ENCODE data around the gene HMX2.
"Not testable (repeated sequence)": the region's sequence is repeated elsewhere in the genome, so short reads cannot be mapped to it uniquely, and the experiment has no call there.

HMX2 gene

DNA sequence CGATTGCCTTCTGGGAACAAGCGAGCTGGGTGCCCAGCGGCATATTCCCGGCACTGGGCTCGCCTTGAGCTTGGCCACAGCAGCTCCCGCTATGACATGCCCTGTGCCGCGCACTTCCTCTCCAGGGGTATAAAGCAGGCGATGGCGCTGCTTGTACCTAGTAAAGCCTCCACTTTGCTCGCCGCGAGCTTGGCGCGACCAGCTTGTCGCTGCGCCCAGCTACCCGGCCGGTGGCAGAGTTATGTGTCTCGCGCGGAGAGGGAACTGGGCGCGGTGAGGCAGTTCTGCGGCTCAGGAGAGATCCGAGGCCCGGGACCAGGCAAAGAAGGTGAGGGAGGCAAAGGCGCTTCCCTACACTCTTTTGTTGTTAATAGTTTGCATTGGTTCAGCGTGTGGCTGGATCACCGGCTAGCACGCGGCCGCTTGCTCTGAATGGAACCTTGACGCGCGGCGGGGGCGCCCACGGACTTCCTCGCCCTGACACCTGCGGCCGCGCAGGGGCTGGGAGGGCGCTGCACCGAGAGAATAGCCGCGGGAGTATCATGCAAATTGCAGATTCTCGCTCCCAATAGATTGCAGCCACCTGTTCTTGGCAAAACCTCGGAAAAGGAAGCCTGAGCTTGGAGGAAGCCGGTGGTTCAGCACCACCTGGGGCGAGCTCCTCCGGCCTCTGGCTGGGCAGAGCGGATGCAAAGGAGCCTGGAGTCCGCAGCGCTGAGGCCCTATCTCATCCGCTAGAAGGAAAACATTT is 3.2 kb downstream of the HMX2 start:
- in situ Hi-C loops (cut with HindIII; ENCODE audit: low sequenced_read_pairs) = no loop called here

DNA sequence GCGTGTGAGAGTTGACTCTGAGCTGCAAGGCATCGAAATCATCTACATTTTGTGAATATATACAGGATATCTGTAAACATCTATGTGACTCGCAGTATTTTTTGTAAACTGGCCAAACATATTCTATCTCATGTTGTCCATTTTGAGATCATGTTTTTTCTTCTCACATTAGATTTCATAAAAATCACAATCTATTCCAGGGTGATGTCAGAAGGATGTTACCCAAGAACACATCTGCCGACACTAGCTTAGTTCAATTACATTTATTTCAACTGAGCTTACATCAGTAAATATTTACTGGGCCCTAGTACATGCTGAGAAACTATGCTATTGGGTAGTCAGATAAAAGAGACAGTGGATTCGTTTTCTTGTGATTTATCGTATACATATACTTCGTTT is 3.8 kb downstream of the HMX2 start:
- in situ Hi-C loops (cut with HindIII; ENCODE audit: low sequenced_read_pairs) = no loop called here

DNA sequence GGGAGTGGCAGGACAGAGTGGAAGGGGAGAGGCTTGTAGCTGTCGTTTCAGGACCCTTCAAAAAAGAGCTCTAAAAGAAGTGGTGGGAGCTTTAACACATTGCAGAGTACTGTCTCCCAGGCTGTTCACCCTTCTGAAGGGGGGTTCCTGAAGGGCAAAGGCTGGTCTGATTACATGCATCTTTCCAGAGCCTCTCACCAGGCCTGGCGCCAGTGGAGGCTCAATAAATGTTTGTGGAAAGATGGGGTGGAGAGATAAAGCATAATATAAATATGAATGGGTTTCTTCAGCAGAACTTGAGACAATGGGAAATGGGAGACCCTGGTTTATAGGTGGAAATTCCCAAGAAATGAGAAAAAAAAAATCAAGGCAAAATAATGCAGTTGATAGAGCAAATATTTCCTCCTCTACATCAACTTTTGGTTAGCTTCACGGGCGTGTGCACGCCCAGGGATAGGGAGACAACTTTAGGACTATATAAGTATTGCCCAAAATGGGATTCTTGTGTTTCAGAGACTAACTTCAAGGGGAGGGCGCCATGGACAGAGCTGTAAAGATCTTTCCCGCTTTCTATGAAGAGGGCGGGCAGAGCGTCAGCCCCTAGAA is 5.7 kb downstream of the HMX2 start:
- in situ Hi-C loops (cut with HindIII; ENCODE audit: low sequenced_read_pairs) = no loop called here

DNA sequence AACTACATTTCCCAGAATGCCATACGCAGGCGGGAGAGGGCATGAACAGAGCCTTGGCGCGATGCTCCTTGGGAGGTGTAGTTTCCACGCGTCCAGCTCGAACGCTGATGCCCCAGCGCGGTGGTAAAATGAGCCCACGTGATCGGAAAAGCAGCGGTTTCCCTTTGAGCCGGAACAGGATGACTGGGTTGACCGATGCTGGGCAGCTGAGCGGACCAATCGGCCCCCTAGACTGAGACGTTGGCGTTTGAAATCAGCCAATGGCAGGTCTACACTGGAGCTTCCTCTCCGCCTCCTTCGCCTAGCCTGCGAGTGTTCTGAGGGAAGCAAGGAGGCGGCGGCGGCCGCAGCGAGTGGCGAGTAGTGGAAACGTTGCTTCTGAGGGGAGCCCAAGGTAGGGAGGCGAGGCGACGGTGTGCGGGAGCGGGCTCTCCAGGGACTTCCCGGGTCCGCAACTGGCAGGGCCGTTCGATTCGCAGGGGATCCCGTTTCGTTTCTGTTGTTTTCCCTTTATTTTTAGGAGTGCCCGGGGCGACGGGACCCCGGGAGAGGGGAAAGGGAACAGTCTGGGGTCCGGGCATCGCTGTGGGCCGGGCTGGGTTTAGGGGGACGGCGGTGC is 6.3 kb downstream of the HMX2 start, which contains the start of gene BUB3:
BUB3 (plus strand) TSS at position 311 of the 619 bp plus-strand sequence. CDS start 516 bp downstream, outside the sequence.
- in situ Hi-C loops (cut with HindIII; ENCODE audit: low sequenced_read_pairs) = no loop called here

DNA sequence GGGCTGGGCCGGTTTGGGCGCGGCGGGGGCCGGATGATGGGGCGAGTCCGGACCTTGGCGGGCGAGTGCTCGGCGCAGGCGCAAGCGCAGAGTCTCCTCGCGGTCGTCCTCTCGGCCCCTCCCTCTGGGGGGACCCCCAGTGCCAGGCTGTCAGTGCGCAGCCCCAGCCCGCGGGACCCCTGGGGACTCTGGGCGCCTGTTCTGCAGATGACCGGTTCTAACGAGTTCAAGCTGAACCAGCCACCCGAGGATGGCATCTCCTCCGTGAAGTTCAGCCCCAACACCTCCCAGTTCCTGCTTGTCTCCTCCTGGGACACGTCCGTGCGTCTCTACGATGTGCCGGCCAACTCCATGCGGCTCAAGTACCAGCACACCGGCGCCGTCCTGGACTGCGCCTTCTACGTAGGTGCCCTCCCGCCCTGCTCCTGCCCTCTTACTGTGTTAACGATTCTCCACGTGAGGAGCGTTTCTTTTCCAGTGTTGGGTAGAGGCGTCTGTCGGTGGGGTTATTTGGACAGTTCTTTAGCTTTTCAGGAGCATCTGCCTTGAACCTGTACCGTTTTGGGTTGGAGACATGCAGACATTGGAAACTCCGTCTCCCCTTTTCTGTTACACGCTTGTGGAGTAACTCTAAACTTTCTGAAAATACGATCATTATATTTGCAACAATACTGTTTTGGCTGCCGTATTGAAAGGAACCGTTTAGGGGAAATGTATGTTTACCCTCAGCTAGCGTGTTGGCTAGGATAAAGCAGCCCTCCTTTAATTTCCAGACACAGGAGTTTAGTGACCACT is 7.0 kb downstream of the HMX2 start:
- in situ Hi-C loops (cut with HindIII; ENCODE audit: low sequenced_read_pairs) = no loop called here

DNA sequence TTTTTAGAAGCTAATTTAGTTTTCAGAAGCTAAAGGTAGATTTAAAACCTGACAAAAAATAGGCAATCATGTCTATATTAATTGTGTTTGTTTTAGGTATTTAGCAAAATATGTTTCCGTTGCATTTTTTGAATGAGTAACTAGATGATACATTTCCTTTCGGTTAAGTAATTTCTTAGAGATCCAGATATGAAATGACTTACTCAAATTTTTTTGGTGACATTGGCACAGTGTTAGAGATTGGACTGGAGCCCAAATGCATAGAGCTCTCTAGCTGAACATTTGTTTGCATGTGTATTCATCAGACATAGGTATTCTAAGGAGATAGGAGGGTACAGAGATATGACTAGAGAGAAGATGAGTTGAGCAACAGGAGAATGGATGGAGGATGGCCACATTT is 8.1 kb downstream of the HMX2 start:
- in situ Hi-C loops (cut with HindIII; ENCODE audit: low sequenced_read_pairs) = no loop called here

DNA sequence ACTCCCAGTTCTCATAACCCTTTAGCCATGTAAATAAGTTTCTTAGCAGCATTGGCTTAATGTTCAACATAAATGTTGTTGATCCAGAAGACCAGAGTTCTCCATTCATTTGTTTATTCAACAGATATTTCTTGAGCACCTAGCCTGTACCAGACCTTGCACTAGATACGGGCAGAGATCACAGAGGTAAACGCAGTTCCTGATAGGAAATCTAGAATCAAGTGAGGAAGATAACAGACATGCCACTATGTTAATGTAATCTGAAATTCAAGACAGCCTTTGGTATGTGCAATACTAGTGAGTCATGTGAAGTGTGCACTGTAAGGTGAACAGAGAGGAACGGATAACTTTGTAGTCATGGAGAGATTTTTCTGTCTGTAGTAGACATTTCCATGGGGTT is 9.3 kb downstream of the HMX2 start:
- in situ Hi-C loops (cut with HindIII; ENCODE audit: low sequenced_read_pairs) = no loop called here

DNA sequence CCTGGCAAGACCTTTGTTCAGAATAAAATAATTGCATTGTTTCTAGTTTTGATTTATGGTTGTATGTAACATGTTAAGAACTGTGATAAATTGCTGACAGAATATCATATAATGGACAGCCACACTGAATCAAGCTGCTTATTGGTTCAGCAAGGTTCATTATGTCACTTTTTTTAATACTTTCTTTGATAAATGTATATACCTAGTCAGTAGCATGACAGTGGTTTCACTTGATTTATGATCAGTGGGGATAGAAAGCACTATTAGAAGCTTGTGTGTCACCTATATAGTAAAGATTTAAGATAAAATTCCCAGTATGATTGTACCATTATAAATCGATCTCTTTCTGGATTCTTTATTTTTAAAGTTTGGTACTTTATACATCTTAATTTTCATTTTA is 10.7 kb downstream of the HMX2 start:
- in situ Hi-C loops (cut with HindIII; ENCODE audit: low sequenced_read_pairs) = no loop called here

DNA sequence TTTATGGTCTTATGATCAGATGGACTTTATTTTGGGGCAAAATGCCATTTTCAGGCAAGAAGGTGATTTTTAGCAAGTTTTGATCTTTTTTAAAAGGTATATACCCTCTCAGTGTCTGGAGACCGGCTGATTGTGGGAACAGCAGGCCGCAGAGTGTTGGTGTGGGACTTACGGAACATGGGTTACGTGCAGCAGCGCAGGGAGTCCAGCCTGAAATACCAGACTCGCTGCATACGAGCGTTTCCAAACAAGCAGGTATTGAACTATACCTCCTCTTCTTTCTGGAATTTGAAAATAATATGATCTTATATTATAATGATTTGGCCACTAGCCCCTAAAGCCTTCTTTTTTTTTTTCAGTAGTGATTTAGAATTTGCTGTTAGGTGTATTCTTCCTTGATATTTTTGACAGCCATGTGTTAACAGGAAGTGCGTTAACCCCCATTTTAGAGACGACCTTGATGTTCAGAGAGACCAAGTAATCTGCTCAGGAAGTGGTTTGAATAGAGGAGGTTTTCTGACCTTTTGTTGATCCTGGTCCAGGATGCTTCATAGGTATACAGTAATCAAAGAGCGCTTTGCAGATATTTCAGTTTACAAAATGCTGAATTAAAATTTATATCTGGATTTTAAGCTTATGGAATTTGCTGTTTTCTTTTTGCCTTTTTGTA is 12.5 kb downstream of the HMX2 start:
- in situ Hi-C loops (cut with HindIII; ENCODE audit: low sequenced_read_pairs) = no loop called here

DNA sequence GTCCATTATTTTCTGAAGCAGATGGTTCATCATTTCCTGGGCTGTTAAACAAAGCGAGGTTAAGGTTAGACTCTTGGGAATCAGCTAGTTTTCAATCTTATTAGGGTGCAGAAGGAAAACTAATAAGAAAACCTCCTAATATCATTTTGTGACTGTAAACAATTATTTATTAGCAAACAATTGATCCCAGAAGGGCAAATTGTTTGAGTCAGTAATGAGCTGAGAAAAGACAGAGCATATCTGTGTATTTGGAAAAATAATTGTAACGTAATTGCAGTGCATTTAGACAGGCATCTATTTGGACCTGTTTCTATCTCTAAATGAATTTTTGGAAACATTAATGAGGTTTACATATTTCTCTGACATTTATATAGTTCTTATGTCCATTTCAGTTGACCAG is 16.4 kb downstream of the HMX2 start:
- in situ Hi-C loops (cut with HindIII; ENCODE audit: low sequenced_read_pairs) = no loop called here

DNA sequence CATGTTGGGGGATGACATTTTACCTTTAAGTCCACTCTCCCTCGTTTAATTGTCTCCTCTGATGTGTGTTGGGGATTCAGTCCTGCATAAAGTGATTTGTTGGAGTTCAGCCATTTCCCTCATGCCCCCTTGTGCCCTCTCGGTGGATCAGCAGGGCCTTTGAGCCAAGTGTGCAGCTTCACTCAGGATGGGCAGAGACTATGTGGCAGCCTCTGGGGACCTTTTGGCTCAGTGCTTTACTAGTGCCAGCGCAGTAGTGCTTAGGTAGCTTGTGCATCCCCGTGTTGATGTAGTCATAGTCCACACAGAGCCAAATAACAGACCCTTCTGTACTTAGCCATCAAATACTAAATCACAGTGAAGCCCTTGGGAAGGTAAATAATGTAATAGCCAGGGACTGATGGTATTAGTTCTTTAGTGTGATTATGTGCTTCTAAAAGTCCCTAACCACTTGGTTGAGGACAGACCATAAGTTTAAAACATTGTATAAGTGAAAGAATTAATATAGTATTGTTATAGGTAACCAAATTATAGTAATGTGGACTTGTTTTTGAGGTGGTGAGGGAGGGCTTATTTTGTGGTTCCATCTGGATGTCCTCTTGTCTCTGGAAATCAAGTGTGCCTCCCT is 17.6 kb downstream of the HMX2 start:
- in situ Hi-C loops (cut with HindIII; ENCODE audit: low sequenced_read_pairs) = no loop called here

DNA sequence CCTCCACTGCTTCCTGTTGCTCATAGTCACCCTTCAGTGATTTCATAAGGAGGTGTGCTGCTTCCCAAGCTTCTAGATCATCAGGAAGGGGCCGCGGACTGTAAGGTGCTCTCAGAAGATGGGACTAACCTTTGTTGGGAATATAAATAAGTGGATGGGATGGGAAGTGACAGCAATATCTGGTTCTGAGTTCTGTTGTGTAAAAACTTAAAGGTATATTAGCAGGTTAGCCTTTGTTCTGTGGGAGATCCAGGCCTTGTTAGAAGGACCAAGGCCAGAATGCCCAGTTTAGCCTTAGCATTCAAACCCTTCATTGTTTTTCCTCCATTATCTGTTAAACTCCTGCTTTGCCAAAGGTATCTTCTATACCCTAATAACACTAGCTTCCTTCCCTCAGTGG is 18.7 kb downstream of the HMX2 start:
- in situ Hi-C loops (cut with HindIII; ENCODE audit: low sequenced_read_pairs) = no loop called here

DNA sequence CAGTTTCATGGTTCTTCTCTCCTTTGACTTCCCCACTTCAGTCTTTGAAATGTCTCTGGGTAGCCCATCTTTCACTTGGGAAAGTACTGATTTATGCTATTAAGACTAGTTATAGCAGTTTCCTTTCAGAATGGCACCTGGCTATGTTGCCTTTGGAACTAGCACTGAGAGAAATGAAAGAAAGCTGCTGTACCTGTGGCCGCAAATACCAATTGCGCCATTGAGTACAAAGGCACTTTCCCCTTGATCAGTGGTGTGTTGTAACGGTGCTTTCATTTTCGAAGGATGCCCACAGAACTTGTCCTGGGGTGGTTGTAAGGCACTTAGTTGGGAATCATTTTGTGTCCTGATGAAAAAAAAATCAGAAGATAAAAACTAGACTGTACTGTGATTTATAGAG is 23.0 kb downstream of the HMX2 start:
- in situ Hi-C loops (cut with HindIII; ENCODE audit: low sequenced_read_pairs) = no loop called here

DNA sequence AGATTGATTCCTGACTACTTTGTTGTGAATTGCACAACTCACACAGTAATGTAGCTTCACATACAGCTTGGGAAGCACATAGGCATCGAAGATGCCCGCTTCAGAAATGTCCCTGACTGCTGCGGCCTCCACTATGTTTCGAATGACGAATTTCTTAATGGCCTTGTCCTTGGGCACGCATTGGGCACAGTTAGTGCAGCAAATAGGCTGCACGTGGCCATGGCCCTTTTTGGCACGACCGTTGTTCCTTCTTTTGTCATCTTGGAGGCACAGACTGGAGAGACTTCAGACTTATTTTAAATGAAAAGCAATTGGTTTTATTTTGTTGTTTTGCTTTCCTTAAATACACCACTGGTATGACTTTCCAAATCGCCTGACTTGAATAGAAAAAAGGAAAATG is 23.7 kb downstream of the HMX2 start:
- in situ Hi-C loops (cut with HindIII; ENCODE audit: low sequenced_read_pairs) = not testable (repeated sequence)

DNA sequence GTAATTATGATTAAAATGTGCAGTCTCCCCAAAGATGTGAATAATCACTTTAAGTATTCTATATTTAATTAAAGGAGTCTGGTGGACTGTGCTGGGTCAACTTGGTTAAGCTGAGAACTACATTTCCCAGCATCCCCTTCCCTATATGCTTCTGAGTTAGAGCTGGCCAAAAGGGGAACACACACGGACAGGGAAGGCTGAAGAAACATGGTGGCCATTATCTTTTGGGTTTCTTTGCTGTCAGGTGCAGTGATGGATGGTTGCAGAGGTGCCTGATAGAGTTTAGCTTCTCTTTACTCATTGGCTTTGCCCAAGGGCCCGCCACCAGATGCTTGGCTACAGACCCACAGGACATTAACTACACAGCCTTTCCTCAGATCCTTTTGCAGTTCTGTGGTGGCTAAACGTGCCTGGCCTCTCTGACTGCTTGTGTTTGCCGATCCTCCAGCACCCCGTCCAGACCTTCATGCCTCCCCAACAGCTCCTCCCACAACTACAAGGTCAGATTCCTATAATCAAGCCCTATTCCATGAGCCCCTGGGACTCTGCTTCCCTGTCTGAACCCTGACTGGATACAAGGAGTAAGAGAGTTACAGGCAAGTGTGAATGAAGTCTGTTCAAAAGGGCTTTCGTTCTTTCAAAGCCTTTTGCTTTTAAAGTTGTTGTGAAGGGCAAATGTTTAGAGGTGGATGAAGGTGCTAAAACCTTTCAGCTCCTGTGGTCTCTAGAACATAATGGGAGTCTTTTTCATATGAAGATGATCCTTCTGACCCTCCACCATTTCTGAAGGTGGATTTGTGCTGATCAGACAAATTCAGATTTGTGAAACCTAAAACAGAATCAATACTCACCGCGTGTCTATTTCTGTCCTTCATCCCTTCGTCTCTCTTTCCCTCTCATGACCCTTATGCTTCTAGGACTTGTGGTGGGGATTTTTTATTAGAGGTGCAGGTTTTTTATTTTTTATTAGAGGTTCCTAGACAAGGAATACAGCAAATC is 27.8 kb downstream of the HMX2 start:
- in situ Hi-C loops (cut with HindIII; ENCODE audit: low sequenced_read_pairs) = no loop called here

DNA sequence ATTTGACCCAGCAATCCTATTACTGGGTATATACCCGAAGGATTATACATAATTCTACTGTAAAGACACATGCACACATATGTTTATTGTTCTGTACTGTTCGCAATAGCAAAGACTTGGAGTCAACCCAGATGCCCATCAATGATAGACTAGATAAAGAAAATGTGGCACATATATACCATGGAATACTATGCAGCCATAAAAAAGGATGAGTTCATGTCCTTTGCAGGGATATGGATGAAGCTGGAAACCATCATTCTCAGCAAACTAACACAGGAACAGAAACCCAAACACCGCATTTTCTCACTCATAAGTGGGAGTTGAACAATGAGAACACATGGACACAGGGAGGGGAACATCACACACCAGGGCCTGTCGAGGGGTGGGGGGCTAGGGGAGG is 30.5 kb downstream of the HMX2 start:
- in situ Hi-C loops (cut with HindIII; ENCODE audit: low sequenced_read_pairs) = not testable (repeated sequence)

DNA sequence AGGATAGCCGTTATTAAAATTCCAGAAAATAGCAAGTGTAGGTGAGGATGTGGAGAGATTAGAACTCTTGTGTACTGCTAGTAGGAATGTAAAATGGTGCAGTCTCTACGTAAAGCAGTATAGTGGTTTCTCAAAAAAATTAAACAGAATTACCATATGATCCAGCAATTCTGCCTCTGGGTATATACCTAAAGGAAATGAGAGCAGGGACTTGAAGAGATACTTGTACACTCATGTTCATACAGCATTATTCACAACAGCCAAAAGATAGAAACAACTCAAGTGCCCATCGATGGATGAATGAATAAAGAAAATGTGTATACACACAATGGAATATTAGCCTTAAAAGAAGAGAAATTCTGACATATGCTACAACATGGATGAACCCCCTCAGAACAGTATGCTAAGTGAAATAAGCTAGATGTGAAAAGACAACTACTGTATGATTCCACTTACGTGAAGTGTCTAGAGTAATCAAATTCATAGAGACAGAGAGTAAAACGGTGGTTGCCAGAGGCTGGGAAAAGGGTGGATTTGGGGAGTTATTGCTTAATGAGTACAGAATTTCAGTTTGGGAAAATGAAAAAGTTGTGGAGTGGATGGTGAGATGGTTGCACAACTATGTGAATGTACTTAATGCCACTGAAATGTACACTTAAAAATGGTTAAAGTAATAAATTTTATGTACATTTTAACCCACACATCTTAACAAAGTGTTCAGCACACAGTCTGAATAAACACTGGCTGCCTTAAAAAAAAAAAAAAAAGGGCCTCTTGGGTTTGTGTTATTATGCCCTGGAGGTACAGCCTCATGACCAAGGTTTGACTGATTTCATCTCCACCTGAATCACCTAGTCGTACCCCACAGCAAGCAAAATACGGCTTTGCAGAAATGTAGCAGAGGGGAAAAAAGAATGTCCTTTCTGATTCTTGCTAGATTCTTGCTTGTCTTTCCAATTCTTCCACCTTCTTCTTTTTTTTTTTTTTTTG is 32.5 kb downstream of the HMX2 start:
- in situ Hi-C loops (cut with HindIII; ENCODE audit: low sequenced_read_pairs) = no loop called here

DNA sequence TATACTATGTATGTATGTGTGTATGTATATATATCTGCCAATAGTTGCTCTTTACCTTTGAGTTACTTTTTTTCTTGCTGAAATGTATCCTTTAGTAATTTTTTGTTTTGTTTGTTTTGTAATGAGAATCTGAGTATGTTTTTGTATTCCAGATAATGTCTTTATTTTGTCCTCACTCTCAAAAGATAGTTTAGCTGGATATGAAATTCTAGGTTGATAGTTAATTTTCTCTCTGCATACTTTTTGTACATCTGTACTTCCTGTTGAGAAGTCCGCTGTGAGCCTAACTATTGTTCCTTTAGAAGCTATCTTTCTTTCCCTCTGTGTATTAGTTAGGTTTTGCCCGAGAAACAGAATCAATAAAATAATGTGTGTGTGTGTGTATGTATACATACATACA is 35.8 kb downstream of the HMX2 start:
- in situ Hi-C loops (cut with HindIII; ENCODE audit: low sequenced_read_pairs) = no loop called here

Measured in DLD1 (cell line).